Measurements from ENCODE around the gene DENND2A.
"Not testable (repeated sequence)": the region's sequence is repeated elsewhere in the genome, so short reads cannot be mapped to it uniquely, and the experiment has no call there.

Gene DENND2A

DNA sequence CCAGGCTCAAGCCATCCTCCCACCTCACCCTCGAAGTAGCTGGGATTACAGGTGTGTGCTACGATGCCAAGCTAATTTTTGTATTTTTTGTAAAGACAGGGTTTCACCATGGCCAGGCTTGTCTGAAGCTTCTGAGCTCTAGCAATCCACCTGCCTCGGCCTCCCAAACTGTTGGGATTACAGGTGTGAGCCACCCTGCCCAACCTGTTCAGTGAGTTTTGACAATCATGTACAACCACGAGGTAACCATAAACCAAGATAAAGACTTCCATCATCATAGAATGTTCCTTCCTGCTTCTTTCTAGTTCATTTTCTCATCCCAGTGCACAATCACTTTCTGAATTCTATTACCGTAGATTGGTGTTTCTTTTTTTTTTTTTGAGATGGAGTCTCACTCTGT lies 130.8 kb downstream of the DENND2A start:
- H3K4me2 ChIP-seq (ENCODE audit: low read length): no peak overlapping the region
- no peaks in the 10 kb centered on the region for H3K4me1 ChIP-seq (ENCODE audit: control insufficient read depth, low read length)
- no peaks in the 10 kb centered on the region for H3K79me2 ChIP-seq (ENCODE audit: control insufficient read depth, low read length)
- no peaks in the 10 kb centered on the region for H3K36me3 ChIP-seq (ENCODE audit: control insufficient read depth, low read length)
- H3F3A ChIP-seq (ENCODE audit: control insufficient read depth, insufficient read depth): no peaks in the 10 kb centered on the region
- TF ChIP-seq EZH2phosphoT487 (IDR thresholded peaks at IDR 0.05; ENCODE audit: borderline replicate concordance, low read length): no peak
- no peak for TF ChIP-seq CTCF (IDR thresholded peaks at IDR 0.05; ENCODE audit: low read depth, low read length, poor library complexity, severe bottlenecking)
- H3K9me2 ChIP-seq (replicated peaks; ENCODE audit: control insufficient read depth, low read length): no peaks in the 10 kb centered on the region
- H4K20me1 ChIP-seq (ENCODE audit: control insufficient read depth, insufficient read depth, low read depth, low read length): peaks cover 5% of the 10 kb centered on the region; the same call in 1 of the 2 replicates
- peaks cover 11% of the 10 kb centered on the region for H3K27me3 ChIP-seq (ENCODE audit: control insufficient read depth, low read length)
- H3K4me3 ChIP-seq (ENCODE audit: low read length): no peak overlapping the region
- no peaks in the 10 kb centered on the region for H3K9me3 ChIP-seq (ENCODE audit: control insufficient read depth, insufficient read depth, low read length)
- H3K27ac ChIP-seq (ENCODE audit: low read depth, low read length): no peak overlapping the region

GRCh38 chr7:140507556-140507955 lies 133.1 kb downstream of the DENND2A start:
- not testable (repeated sequence) for H3K4me2 ChIP-seq (ENCODE audit: low read length); H3F3A ChIP-seq (ENCODE audit: control insufficient read depth, insufficient read depth); H4K20me1 ChIP-seq (ENCODE audit: control insufficient read depth, insufficient read depth, low read depth, low read length); H3K4me1 ChIP-seq (ENCODE audit: control insufficient read depth, low read length); H3K9me3 ChIP-seq (ENCODE audit: control insufficient read depth, insufficient read depth, low read length); H3K27ac ChIP-seq (ENCODE audit: low read depth, low read length); H3K36me3 ChIP-seq (ENCODE audit: control insufficient read depth, low read length); H3K9me2 ChIP-seq (replicated peaks; ENCODE audit: control insufficient read depth, low read length); H3K79me2 ChIP-seq (ENCODE audit: control insufficient read depth, low read length); H3K4me3 ChIP-seq (ENCODE audit: low read length)
- peaks cover 11% of the 10 kb centered on the region for H3K27me3 ChIP-seq (ENCODE audit: control insufficient read depth, low read length)

DNA sequence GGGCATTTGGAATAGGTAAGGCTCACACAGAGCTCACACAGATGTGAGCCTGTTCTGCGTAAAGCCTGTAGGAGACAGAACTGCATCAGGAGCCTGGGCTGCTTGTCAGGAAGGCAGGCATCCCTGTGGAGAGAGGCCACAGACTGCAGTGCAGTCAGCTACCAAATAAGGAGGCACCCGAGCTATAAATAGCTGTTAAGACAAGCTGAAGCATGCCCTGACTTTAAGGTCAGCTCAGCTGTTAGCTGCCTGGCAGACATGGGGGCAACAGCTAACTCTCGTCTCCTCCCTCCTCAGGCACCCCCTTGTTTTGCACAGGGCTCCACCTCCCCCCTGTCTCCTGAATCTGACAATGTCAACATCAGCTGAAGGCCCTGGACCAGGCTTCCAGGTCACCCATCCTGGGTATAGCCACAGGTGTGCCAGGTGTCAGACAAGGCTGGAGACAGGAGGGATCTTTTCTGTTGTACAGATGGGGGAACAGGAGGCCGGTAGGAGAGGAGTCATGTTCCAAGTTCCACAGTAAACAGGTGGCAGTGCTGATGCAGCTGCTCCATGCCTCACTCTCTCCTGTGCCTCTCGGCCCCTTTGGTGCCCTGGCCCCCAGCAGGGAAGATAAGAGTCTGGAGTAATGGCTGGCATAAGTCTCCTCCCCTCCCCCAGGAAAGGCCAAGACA lies 133.7 kb downstream of the DENND2A start:
- Histone ChIP-seq H3K4me3 (ENCODE audit: low read length) (no peak overlapping the region), H4K20me1 (ENCODE audit: control insufficient read depth, insufficient read depth, low read depth, low read length) (no peaks in the 10 kb centered on the region), H3K4me2 (ENCODE audit: low read length) (no peak overlapping the region), H3K9me3 (ENCODE audit: control insufficient read depth, insufficient read depth, low read length) (no peaks in the 10 kb centered on the region), H3K36me3 (ENCODE audit: control insufficient read depth, low read length) (no peaks in the 10 kb centered on the region), H3K27ac (ENCODE audit: low read depth, low read length) (no peak overlapping the region), H3K9me2 (replicated peaks; ENCODE audit: control insufficient read depth, low read length) (no peaks in the 10 kb centered on the region), H3K79me2 (ENCODE audit: control insufficient read depth, low read length) (no peaks in the 10 kb centered on the region), H3K4me1 (ENCODE audit: control insufficient read depth, low read length) (no peaks in the 10 kb centered on the region), H3K27me3 (ENCODE audit: control insufficient read depth, low read length) (peaks cover 11% of the 10 kb centered on the region), H3F3A (ENCODE audit: control insufficient read depth, insufficient read depth) (no peaks in the 10 kb centered on the region)
- TF ChIP-seq EZH2phosphoT487 (IDR thresholded peaks at IDR 0.05; ENCODE audit: borderline replicate concordance, low read length): no peak
- no peak for TF ChIP-seq CTCF (IDR thresholded peaks at IDR 0.05; ENCODE audit: low read depth, low read length, poor library complexity, severe bottlenecking)

- Histone ChIP-seq H3K36me3 (ENCODE audit: control insufficient read depth, low read length) (no peaks in the 10 kb centered on the region), H3K4me3 (ENCODE audit: low read length) (no peak overlapping the region), H3K27me3 (ENCODE audit: control insufficient read depth, low read length) (peaks cover 8% of the 10 kb centered on the region), H3K79me2 (ENCODE audit: control insufficient read depth, low read length) (no peaks in the 10 kb centered on the region), H4K20me1 (ENCODE audit: control insufficient read depth, insufficient read depth, low read depth, low read length) (no peaks in the 10 kb centered on the region), H3F3A (ENCODE audit: control insufficient read depth, insufficient read depth) (no peaks in the 10 kb centered on the region), H3K9me2 (replicated peaks; ENCODE audit: control insufficient read depth, low read length) (no peaks in the 10 kb centered on the region), H3K4me2 (ENCODE audit: low read length) (no peak overlapping the region), H3K9me3 (ENCODE audit: control insufficient read depth, insufficient read depth, low read length) (no peaks in the 10 kb centered on the region), H3K4me1 (ENCODE audit: control insufficient read depth, low read length) (no peaks in the 10 kb centered on the region), H3K27ac (ENCODE audit: low read depth, low read length) (no peak overlapping the region)
- TF ChIP-seq CTCF (IDR thresholded peaks at IDR 0.05; ENCODE audit: low read depth, low read length, poor library complexity, severe bottlenecking) (no peak), EZH2phosphoT487 (IDR thresholded peaks at IDR 0.05; ENCODE audit: borderline replicate concordance, low read length) (no peak)
Observed at GRCh38 chr7:140501966-140502365, 138.6 kb downstream of the DENND2A start.

- H3K9me2 ChIP-seq (replicated peaks; ENCODE audit: control insufficient read depth, low read length); H4K20me1 ChIP-seq (ENCODE audit: control insufficient read depth, insufficient read depth, low read depth, low read length): not testable (repeated sequence)
Observed at GRCh38 chr7:140497807-140498206, 142.8 kb downstream of the DENND2A start.

More at GRCh38 chr7:140497807-140498206, 142.8 kb downstream of the DENND2A start:
- not testable (repeated sequence) for H3K4me2 ChIP-seq (ENCODE audit: low read length); H3K36me3 ChIP-seq (ENCODE audit: control insufficient read depth, low read length); H3K4me1 ChIP-seq (ENCODE audit: control insufficient read depth, low read length); H3K27me3 ChIP-seq (ENCODE audit: control insufficient read depth, low read length); H3F3A ChIP-seq (ENCODE audit: control insufficient read depth, insufficient read depth); H3K27ac ChIP-seq (ENCODE audit: low read depth, low read length); H3K4me3 ChIP-seq (ENCODE audit: low read length); H3K9me3 ChIP-seq (ENCODE audit: control insufficient read depth, insufficient read depth, low read length); H3K79me2 ChIP-seq (ENCODE audit: control insufficient read depth, low read length)

Data from DOHH2 (cell line).